Gastroesophageal sphincter (tissue), 4 donors: Measurements from ENCODE around the gene ACTL9. TPM values are rescaled to one million over a fixed set of nuclear protein-coding genes. Genes with fewer than 3 reads are reported as not detected.

ENCODE experiments used
- ATAC-seq: fragments of 150-250 bp; one replicate; pipeline ENCODE4 v1.9.1; 2016; ENCODE audit warnings: mild to moderate bottlenecking, moderate library complexity
- H3K27ac ChIP-seq, 4 donors: fragments of 200-600 bp; sonication (generic) in 3 of 4; 1 replicate in 3 of 4; 2 replicates in 1 of 4; pipeline ENCODE4 v1.5.1; 2016 to 2019
- H3K27me3 ChIP-seq: fragments of 200-600 bp; sonication (generic); one replicate; pipeline ENCODE4 v1.5.1; 2019
- H3K36me3 ChIP-seq, 2 donors: fragments of 200-600 bp; sonication (generic); one replicate each; pipeline ENCODE4 v1.5.1; 2019; ENCODE audit warnings: control low read depth in 1 of 2
- H3K4me1 ChIP-seq, 3 donors: fragments of 200-600 bp; sonication (generic); 1 replicate in 2 of 3; 2 replicates in 1 of 3; pipeline ENCODE4 v1.5.1; 2016 to 2019; ENCODE audit warnings: control low read depth in 2 of 3
- H3K4me3 ChIP-seq, 2 donors: fragments of 200-600 bp; sonication (generic); one replicate each; pipeline ENCODE4 v1.5.1; 2019; ENCODE audit warnings: mild to moderate bottlenecking in 1 of 2, moderate library complexity in 1 of 2
- H3K9me3 ChIP-seq, 3 donors: fragments of 200-600 bp; sonication (generic); one replicate each; pipeline ENCODE4 v1.5.1; 2017 to 2019; ENCODE audit warnings: control low read depth in 2 of 3
- CTCF ChIP-seq, 4 experiments: fragments of 200-600 bp in 2 of 4; fragments of 450-650 bp in 2 of 4; sonication (generic) in 1 of 4; IDR thresholded peaks; one replicate each; pipeline ENCODE4 v1.5.1; 2017 to 2019; ENCODE audit warnings: antibody characterized with exemption in 4 of 4, mild to moderate bottlenecking in 2 of 4, moderate library complexity in 2 of 4
- EP300 ChIP-seq: sonication (generic); formaldehyde crosslinking; IDR thresholded peaks from one replicate; pipeline ENCODE4 v1.6.1; 2017; ENCODE audit warnings: antibody characterized with exemption, mild to moderate bottlenecking
- POLR2A ChIP-seq, 2 donors: fragments of 450-650 bp; IDR thresholded peaks; one replicate each; pipeline ENCODE4 v1.6.1; 2017; ENCODE audit warnings: antibody characterized with exemption in 2 of 2, mild to moderate bottlenecking in 2 of 2, moderate library complexity in 1 of 2
- POLR2AphosphoS5 ChIP-seq: sonication (generic); formaldehyde crosslinking; IDR thresholded peaks from one replicate; pipeline ENCODE4 v1.6.1; 2017; ENCODE audit warnings: antibody characterized with exemption
- WGBS, 2 donors: methylation state at CpG; one replicate each; pipeline ENCODE4 v1.1.5; 2018; ENCODE audit warnings: low coverage in 1 of 2; 5-methylcytosine and 5-hydroxymethylcytosine counted together
- total RNA-seq, 4 donors: library from RNA; depleted of rRNA; stranded (reverse); fragments of >200 nt; gene quantifications; one replicate each; pipeline ENCODE4 v1.1.0, GENCODE V29; 2016

Gene ACTL9
- total RNA-seq, 4 donors from 2014 or later: not detected

- Histone ChIP-seq H3K36me3 (no peaks in the 10 kb centered on the region), H3K27me3 (peaks cover 95% of the 10 kb centered on the region), H3K27ac (no peak overlapping the region), H3K4me3 (no peak overlapping the region), H3K9me3 (no peaks in the 10 kb centered on the region), H3K4me1 (no peaks in the 10 kb centered on the region)
- TF ChIP-seq EP300 (no peak), POLR2A (IDR thresholded peaks at IDR 0.05) (no peak), CTCF (IDR thresholded peaks at IDR 0.05) (no peak), POLR2AphosphoS5 (no peak)
- 53 to 67% methylated on average over 2 to 5 of the region's 6 CpGs for WGBS, 2 donors
- no peak for ATAC-seq
Measured at GRCh38 chr19:8695911-8696310, 2.7 kb downstream of the ACTL9 start.

- Histone ChIP-seq H3K27ac (no peak overlapping the region), H3K9me3 (no peaks in the 10 kb centered on the region), H3K36me3 (no peaks in the 10 kb centered on the region), H3K4me3 (no peak overlapping the region), H3K4me1 (no peaks in the 10 kb centered on the region), H3K27me3 (peaks cover 95% of the 10 kb centered on the region)
- TF ChIP-seq EP300: no peak
- TF ChIP-seq CTCF (IDR thresholded peaks at IDR 0.05): no peak
- TF ChIP-seq POLR2A (IDR thresholded peaks at IDR 0.05): no peak
- TF ChIP-seq POLR2AphosphoS5: no peak
- ATAC-seq: no peak
- WGBS, 2 donors: no CpG with 5 or more reads among the region's 6 CpGs
Measured at GRCh38 chr19:8695501-8695900, 3.1 kb downstream of the ACTL9 start.

DNA sequence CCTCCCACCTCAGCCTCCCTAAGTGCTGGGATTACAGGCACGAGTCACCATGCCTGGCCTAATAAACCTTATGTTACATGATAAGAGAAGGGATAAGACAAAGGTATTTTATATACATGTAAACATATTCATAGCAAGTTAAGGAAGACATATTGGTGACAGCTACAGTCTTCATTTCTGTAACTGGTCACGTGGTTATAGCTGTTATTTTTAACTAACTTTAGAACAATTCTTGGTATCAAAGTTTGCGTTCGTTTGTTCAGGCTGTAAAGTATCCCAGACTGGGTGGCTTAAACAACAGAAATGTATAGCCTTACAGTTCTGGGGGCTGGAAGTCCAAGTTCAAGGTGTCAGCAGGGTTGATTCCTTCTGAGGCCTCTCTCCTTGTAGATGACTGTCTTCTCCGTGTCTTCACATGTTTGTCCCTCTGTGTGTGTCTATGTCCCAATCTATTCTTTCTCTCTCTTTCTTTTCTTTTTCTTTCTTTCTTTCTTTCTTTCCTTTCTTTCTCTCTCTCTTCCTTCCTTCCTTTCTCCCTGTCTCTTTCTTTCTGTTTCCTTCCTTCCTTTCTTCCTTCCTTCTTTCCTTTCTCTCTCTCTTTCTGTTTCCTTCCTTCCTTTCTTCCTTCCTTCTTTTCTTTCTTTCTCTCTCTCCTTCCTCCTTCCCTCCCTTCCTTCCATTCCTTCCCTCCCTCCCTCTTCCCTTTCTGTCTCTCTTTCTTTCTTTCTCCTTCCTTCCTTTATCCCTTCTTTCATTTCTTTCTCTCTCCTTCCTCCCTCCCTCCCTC, 7.6 kb downstream of the ACTL9 start:
- 38 to 64% methylated on average over 4 of the region's 5 CpGs for WGBS, 2 donors
- Histone ChIP-seq H3K27me3 (peaks cover 70% of the 10 kb centered on the region), H3K4me1 (no peaks in the 10 kb centered on the region), H3K36me3 (no peaks in the 10 kb centered on the region), H3K27ac (no peak overlapping the region), H3K9me3 (no peaks in the 10 kb centered on the region), H3K4me3 (no peak overlapping the region)
- TF ChIP-seq POLR2AphosphoS5: no peak
- TF ChIP-seq CTCF (IDR thresholded peaks at IDR 0.05): no peak
- no peak for TF ChIP-seq POLR2A (IDR thresholded peaks at IDR 0.05)
- no peak for TF ChIP-seq EP300
- no peak for ATAC-seq

GRCh38 chr19:8688930-8689329, 9.7 kb downstream of the ACTL9 start:
- ATAC-seq: no peak
- no peak overlapping the region for H3K4me3 ChIP-seq
- TF ChIP-seq POLR2A (IDR thresholded peaks at IDR 0.05): no peak
- TF ChIP-seq EP300: no peak
- TF ChIP-seq CTCF (IDR thresholded peaks at IDR 0.05): no peak
- TF ChIP-seq POLR2AphosphoS5: no peak
- H3K9me3 ChIP-seq: no peaks in the 10 kb centered on the region
- H3K4me1 ChIP-seq: no peaks in the 10 kb centered on the region
- no peak overlapping the region for H3K27ac ChIP-seq
- 84 to 89% methylated on average over 11 to 14 of the region's 15 CpGs for WGBS, 2 donors
- no peaks in the 10 kb centered on the region for H3K36me3 ChIP-seq
- peaks cover 63% of the 10 kb centered on the region for H3K27me3 ChIP-seq

- Histone ChIP-seq H3K4me1 (no peaks in the 10 kb centered on the region), H3K9me3 (peaks cover 0 to 2% (median 0%) of the 10 kb centered on the region in 3 donors), H3K4me3 (no peak overlapping the region), H3K27ac (no peak overlapping the region), H3K27me3 (peaks cover 52% of the 10 kb centered on the region), H3K36me3 (no peaks in the 10 kb centered on the region)
- ATAC-seq: no peak
- WGBS, 2 donors: 47 to 69% methylated on average over 2 to 5 of the region's 5 CpGs
- no peak for TF ChIP-seq POLR2AphosphoS5
- TF ChIP-seq EP300: no peak
- TF ChIP-seq CTCF (IDR thresholded peaks at IDR 0.05): no peak
- no peak for TF ChIP-seq POLR2A (IDR thresholded peaks at IDR 0.05)
Measured at GRCh38 chr19:8686549-8686948, 12.0 kb downstream of the ACTL9 start.
